GM18499 (cell line): ENCODE results near the gene PCBP3.
"Not testable (repeated sequence)": the region's sequence is repeated elsewhere in the genome, so short reads cannot be mapped to it uniquely, and the experiment has no call there.

ENCODE experiments used
- ATAC-seq: cut with Tn5 transposase; IDR thresholded peaks from one replicate; pipeline ENCODE4 v1.9.1; 2021; ENCODE audit warnings: moderate number of reproducible peaks; ENCODE audit not compliant: insufficient read depth, unreplicated experiment

Gene PCBP3

GRCh38 chr21:45634511-45635183, 8.9 kb upstream of the PCBP3 start:
- ATAC-seq = no peak

- ATAC-seq = no peak
Measured at GRCh38 chr21:45635271-45636151, 8.0 kb upstream of the PCBP3 start.

GRCh38 chr21:45636459-45636858, 7.1 kb upstream of the PCBP3 start:
- ATAC-seq = no peak

GRCh38 chr21:45636951-45637646, 6.4 kb upstream of the PCBP3 start:
- no peak for ATAC-seq

- ATAC-seq = no peak
Measured at GRCh38 chr21:45637883-45638282, 5.6 kb upstream of the PCBP3 start.

- ATAC-seq = no peak
Measured at GRCh38 chr21:45638707-45639106, 4.8 kb upstream of the PCBP3 start.

- ATAC-seq = no peak
Measured at GRCh38 chr21:45639206-45640000, 4.1 kb upstream of the PCBP3 start.

GRCh38 chr21:45640001-45640887, 3.3 kb upstream of the PCBP3 start:
- no peak for ATAC-seq

- no peak for ATAC-seq
Measured at GRCh38 chr21:45640888-45641479, 2.5 kb upstream of the PCBP3 start.

- ATAC-seq = no peak
Measured at GRCh38 chr21:45641480-45642035, 2.0 kb upstream of the PCBP3 start.

- no peak for ATAC-seq
Measured at GRCh38 chr21:45642122-45642813, 1.3 kb upstream of the PCBP3 start.

- ATAC-seq = no peak
Measured at GRCh38 chr21:45644041-45644906, 749 bp downstream of the PCBP3 start.

- ATAC-seq = no peak
Measured at GRCh38 chr21:45651921-45652320, 8.4 kb downstream of the PCBP3 start.

- no peak for ATAC-seq
Measured at GRCh38 chr21:45655124-45655523, 11.6 kb downstream of the PCBP3 start.

GRCh38 chr21:45656114-45656513, 12.6 kb downstream of the PCBP3 start:
- not testable (repeated sequence) for ATAC-seq

- ATAC-seq = not testable (repeated sequence)
Measured at GRCh38 chr21:45661913-45662622, 18.5 kb downstream of the PCBP3 start.
